Natural killer cell (primary cell): ENCODE measurements around the gene DCHS2. TPM values are rescaled to one million over a fixed set of nuclear protein-coding genes. Genes with fewer than 3 reads are reported as not detected.

Experiments used
- ATAC-seq, 3 donors: fragments of 150-1000 bp in 2 of 3; fragments of 200-7000 bp in 1 of 3; cut with Tn5 transposase; 1 replicate in 1 of 3; 2 replicates in 2 of 3; pipeline ENCODE4 v1.10.0; 2021; ENCODE audit warnings: mild to moderate bottlenecking in 2 of 3, moderate library complexity in 2 of 3
- DNase-seq, 2 donors: peaks; one replicate each; pipeline versions ENCODE4 v3.0.0 to v3.0.0-alpha.2; 2013 to 2021; ENCODE audit warnings: mixed read lengths in 1 of 2
- H3K27ac ChIP-seq: one replicate; pipeline ENCODE4 v1.5.1; 2013; ENCODE audit warnings: mild to moderate bottlenecking, low read length
- H3K27me3 ChIP-seq: one replicate; pipeline ENCODE4 v1.6.1; 2013; ENCODE audit warnings: low read length; ENCODE audit not compliant: control insufficient read depth, insufficient read depth
- H3K36me3 ChIP-seq: one replicate; pipeline ENCODE4 v1.6.1; 2013; ENCODE audit warnings: low read length; ENCODE audit not compliant: control insufficient read depth, insufficient read depth
- H3K4me1 ChIP-seq: one replicate; pipeline ENCODE4 v1.6.1; 2013; ENCODE audit warnings: low read length; ENCODE audit not compliant: control insufficient read depth, insufficient read depth
- H3K4me3 ChIP-seq: one replicate; pipeline ENCODE4 v1.5.1; 2013; ENCODE audit warnings: low read length
- H3K9me3 ChIP-seq: one replicate; pipeline ENCODE4 v1.6.1; 2013; ENCODE audit warnings: low read length; ENCODE audit not compliant: control insufficient read depth, insufficient read depth
- H3K27ac Mint-ChIP-seq, 2 donors: one replicate each; pipeline ENCODE4 v1.8.0; 2022; ENCODE audit warnings: mild to moderate bottlenecking in 2 of 2, mixed read lengths in 2 of 2, moderate library complexity in 1 of 2
- H3K27me3 Mint-ChIP-seq, 2 donors: one replicate each; pipeline ENCODE4 v1.8.0; 2022; ENCODE audit warnings: low read depth in 2 of 2, mixed read lengths in 2 of 2
- H3K36me3 Mint-ChIP-seq: one replicate; pipeline ENCODE4 v1.8.0; 2022; ENCODE audit warnings: mixed read lengths
- H3K4me1 Mint-ChIP-seq, 2 donors: one replicate each; pipeline ENCODE4 v1.8.0; 2022; ENCODE audit warnings: mixed read lengths in 2 of 2
- H3K4me3 Mint-ChIP-seq: one replicate; pipeline ENCODE4 v1.8.0; 2022; ENCODE audit warnings: mild to moderate bottlenecking, moderate library complexity, mixed read lengths
- H3K9me3 Mint-ChIP-seq, 2 donors: one replicate each; pipeline ENCODE4 v1.8.0; 2022; ENCODE audit warnings: mixed read lengths in 2 of 2
- WGBS: methylation state at CpG from one replicate; pipeline ENCODE4 v1.1.7; 2013; ENCODE audit warnings: missing lambda C conversion rate; ENCODE audit not compliant: insufficient coverage; 5-methylcytosine and 5-hydroxymethylcytosine counted together
- intact Hi-C: fragments of 100-400 bp; cut with micrococcal nuclease; formaldehyde crosslinking; loops from one replicate; pipeline ENCODE4 v1.14.2; 2022
- total RNA-seq, 4 donors: library from RNA; stranded (reverse); fragments of 120-200 nt in 1 of 4; gene quantifications; one replicate each; pipeline versions ENCODE4 v1.2.3 to v1.2.4, GENCODE V29; 2013 to 2022
- TF ChIP-seq, protein P1 (sequence below): fragments of 200-600 bp; IDR thresholded peaks from one replicate; pipeline ENCODE4 v1.8.0; 2022; ENCODE audit warnings: antibody characterized with exemption

Gene DCHS2
- total RNA-seq, 3 donors from 2014 or later (not counting 1 experiment from before 2014, with no cell fraction given), result not detected

DNA sequence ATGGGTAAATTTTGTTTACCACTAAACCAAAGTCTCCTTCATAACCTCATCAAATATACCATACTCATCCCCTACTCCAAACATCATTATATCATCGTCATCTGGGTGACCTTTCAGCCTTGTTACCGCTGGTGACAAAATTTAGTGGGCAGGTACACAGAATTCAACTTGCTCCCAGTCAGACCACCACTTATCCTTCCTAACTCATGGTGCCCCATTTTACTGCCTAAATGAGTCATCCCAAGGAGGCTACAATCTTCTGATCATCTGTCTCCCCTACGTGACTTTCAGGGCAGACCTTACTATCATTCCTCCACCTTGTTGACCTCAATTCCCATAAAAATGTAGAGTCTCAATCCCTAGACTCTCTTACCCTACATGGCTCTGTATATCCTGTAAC, 49.6 kb downstream of the DCHS2 start:
- Mint-ChIP-seq H3K36me3 (no peaks in the 10 kb centered on the region), H3K9me3 (peaks cover 0 to 2% of the 10 kb centered on the region in 2 donors), H3K27ac (no peak overlapping the region), H3K4me3 (no peak overlapping the region), H3K27me3 (peaks cover 0 to 15% of the 10 kb centered on the region in 2 donors), H3K4me1 (no peaks in the 10 kb centered on the region)
- no peak overlapping the region for H3K27ac ChIP-seq
- intact Hi-C loops, result no loop called here
- TF ChIP-seq, protein P1, sequence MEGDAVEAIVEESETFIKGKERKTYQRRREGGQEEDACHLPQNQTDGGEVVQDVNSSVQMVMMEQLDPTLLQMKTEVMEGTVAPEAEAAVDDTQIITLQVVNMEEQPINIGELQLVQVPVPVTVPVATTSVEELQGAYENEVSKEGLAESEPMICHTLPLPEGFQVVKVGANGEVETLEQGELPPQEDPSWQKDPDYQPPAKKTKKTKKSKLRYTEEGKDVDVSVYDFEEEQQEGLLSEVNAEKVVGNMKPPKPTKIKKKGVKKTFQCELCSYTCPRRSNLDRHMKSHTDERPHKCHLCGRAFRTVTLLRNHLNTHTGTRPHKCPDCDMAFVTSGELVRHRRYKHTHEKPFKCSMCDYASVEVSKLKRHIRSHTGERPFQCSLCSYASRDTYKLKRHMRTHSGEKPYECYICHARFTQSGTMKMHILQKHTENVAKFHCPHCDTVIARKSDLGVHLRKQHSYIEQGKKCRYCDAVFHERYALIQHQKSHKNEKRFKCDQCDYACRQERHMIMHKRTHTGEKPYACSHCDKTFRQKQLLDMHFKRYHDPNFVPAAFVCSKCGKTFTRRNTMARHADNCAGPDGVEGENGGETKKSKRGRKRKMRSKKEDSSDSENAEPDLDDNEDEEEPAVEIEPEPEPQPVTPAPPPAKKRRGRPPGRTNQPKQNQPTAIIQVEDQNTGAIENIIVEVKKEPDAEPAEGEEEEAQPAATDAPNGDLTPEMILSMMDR, result no peak
- H3K4me3 ChIP-seq, result no peak overlapping the region
- no peaks in the 10 kb centered on the region for H3K4me1 ChIP-seq
- H3K36me3 ChIP-seq, result no peaks in the 10 kb centered on the region
- ATAC-seq, result no peak
- 79% methylated on average over 3 of the region's 3 CpGs for WGBS
- DNase-seq, result no peak
- no peaks in the 10 kb centered on the region for H3K27me3 ChIP-seq
- H3K9me3 ChIP-seq, result no peaks in the 10 kb centered on the region

DNA sequence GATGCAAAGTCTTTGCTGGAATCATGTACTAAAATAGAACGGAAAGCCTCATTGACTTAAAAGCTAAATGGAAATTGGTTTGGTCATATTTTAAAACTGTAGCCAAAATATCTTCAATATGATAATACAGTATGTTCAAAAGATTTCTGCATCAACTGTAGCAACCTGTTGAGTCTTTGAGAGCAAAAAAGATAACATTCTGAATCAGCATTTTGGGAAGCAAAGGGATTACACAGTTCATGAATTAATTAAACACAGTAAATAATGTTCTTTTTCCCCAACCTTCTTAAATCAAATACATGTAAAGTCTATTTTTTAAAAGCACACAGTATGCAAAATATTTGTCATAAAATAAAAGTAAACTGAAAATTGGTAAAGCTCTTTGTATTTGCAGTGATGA, 50.5 kb downstream of the DCHS2 start:
- H3K4me1 ChIP-seq, result no peaks in the 10 kb centered on the region
- ATAC-seq, result no peak
- peaks cover 0 to 2% of the 10 kb centered on the region in 2 donors for H3K9me3 Mint-ChIP-seq
- no peak overlapping the region for H3K4me3 Mint-ChIP-seq
- no peak overlapping the region for H3K27ac Mint-ChIP-seq
- no peak overlapping the region for H3K4me3 ChIP-seq
- no peaks in the 10 kb centered on the region for H3K36me3 ChIP-seq
- no peak for DNase-seq
- peaks cover 0 to 15% of the 10 kb centered on the region in 2 donors for H3K27me3 Mint-ChIP-seq
- H3K9me3 ChIP-seq, result no peaks in the 10 kb centered on the region
- H3K4me1 Mint-ChIP-seq, result no peaks in the 10 kb centered on the region
- TF ChIP-seq, protein P1, result no peak
- H3K27ac ChIP-seq, result no peak overlapping the region
- intact Hi-C loops, result no loop called here
- H3K27me3 ChIP-seq, result no peaks in the 10 kb centered on the region
- no CpG with 5 or more reads among the region's 1 CpG for WGBS
- no peaks in the 10 kb centered on the region for H3K36me3 Mint-ChIP-seq

DNA sequence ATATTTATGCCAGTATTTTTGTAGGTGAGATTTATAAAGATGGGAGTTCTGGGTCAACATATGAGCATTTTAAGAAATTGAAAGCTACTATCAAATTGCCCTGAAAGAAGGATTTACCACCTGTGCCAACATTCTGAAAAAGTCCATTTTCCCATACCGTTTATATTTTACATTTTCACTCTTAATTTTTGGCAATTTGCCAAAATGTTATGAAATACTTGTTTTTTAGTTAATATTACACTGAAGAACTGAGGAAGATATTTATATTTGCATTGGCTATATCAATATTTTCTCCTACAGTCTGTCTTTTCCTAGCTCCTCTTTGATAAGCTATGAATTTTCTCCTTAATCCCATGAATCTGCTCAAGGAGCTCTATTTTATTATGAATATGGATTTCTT, 52.4 kb downstream of the DCHS2 start:
- no peaks in the 10 kb centered on the region for H3K4me1 ChIP-seq
- no peak overlapping the region for H3K27ac Mint-ChIP-seq
- H3K27me3 ChIP-seq, result no peaks in the 10 kb centered on the region
- no peaks in the 10 kb centered on the region for H3K4me1 Mint-ChIP-seq
- H3K4me3 Mint-ChIP-seq, result no peak overlapping the region
- H3K36me3 ChIP-seq, result no peaks in the 10 kb centered on the region
- H3K27me3 Mint-ChIP-seq, result peaks cover 0 to 15% of the 10 kb centered on the region in 2 donors
- H3K36me3 Mint-ChIP-seq, result no peaks in the 10 kb centered on the region
- no peak for DNase-seq
- intact Hi-C loops, result no loop called here
- H3K9me3 Mint-ChIP-seq, result peaks cover 0 to 2% of the 10 kb centered on the region in 2 donors
- no CpG with 5 or more reads among the region's 1 CpG for WGBS
- no peaks in the 10 kb centered on the region for H3K9me3 ChIP-seq
- no peak for ATAC-seq
- TF ChIP-seq, protein P1, result no peak
- no peak overlapping the region for H3K4me3 ChIP-seq
- no peak overlapping the region for H3K27ac ChIP-seq

DNA sequence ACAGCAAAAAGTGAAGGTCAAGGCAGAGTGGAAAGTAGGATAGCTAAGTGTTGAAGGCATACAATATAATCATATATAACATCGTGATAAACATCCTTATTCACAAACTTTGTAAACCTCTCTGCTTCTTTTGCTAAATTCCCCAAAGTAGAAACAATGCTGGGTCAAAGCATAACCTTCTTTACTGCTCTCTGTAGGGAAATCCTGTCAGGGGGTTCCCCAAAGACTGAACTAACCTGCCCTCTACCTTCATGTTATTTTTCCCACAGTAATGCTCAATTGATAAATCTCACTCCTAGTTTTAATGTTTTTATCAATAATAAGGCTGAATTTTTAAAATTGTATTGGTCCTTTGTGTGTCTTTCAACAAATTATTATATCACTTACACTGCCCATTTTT, 55.7 kb downstream of the DCHS2 start:
- Mint-ChIP-seq H3K9me3 (peaks cover 0 to 6% of the 10 kb centered on the region in 2 donors), H3K4me3 (no peak overlapping the region), H3K4me1 (no peaks in the 10 kb centered on the region), H3K27ac (no peak overlapping the region), H3K27me3 (peaks cover 3 to 21% of the 10 kb centered on the region in 2 donors), H3K36me3 (no peaks in the 10 kb centered on the region)
- Histone ChIP-seq H3K27ac (no peak overlapping the region), H3K4me3 (no peak overlapping the region), H3K4me1 (no peaks in the 10 kb centered on the region), H3K27me3 (no peaks in the 10 kb centered on the region), H3K9me3 (no peaks in the 10 kb centered on the region), H3K36me3 (no peaks in the 10 kb centered on the region)
- TF ChIP-seq, protein P1, result no peak
- 75% methylated on average over 1 of the region's 1 CpG for WGBS
- intact Hi-C loops, result no loop called here
- ATAC-seq (no peak), DNase-seq (no peak)
